GM10266 (cell line): ENCODE measurements around the gene CUEDC2.

Experiments used
- DNase-seq: peaks from one replicate; pipeline ENCODE4 v3.0.0; 2012; ENCODE audit errors: extremely low spot score
- TF ChIP-seq, protein P1 (sequence below): IDR thresholded peaks from 2 replicates; pipeline ENCODE4 v1.5.1; 2012; ENCODE audit warnings: mild to moderate bottlenecking, low read depth; ENCODE audit not compliant: control insufficient read depth, insufficient read depth; ENCODE audit errors: missing control alignments

CUEDC2 gene

DNA sequence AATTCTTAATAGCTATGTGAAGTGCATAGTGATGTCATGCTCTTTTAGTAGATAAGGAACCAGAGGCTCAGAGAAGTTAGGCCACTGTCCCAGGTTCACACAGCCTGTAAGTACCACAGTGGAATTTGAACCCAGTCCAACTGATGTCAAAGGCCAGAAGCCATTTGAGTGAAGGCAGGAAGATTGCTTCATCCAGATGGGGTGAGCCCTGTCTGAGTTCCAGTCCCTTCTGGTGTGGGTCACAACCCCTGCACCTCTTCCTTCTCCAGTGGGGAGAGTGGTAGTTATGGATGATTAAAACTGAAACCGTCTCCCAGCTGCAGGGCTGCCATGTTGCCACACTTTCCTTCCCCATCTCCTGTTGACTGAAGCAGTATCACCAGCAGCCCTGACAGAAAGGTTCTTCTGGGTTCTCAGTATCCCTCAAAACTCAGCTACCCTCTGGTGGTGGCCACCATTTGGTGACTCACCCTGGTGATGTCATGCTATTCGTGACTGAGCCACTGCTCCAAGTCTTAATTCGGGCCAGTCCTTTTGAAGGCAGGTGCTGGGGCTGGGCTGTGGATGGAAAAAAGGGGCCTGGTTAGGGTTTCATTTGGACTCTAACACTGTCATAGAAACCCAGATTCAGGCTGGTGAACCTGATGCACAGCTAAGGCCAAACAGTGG is 20.4 kb upstream of the CUEDC2 start:
- no peak for DNase-seq

GRCh38 chr10:102451105-102451969 is 19.0 kb upstream of the CUEDC2 start, which contains the start of gene C10orf95:
C10orf95 (minus strand) TSS chr10:102451543; CDS start chr10:102451093, 450 bp downstream.
- no peak for DNase-seq
- TF ChIP-seq, protein P1, sequence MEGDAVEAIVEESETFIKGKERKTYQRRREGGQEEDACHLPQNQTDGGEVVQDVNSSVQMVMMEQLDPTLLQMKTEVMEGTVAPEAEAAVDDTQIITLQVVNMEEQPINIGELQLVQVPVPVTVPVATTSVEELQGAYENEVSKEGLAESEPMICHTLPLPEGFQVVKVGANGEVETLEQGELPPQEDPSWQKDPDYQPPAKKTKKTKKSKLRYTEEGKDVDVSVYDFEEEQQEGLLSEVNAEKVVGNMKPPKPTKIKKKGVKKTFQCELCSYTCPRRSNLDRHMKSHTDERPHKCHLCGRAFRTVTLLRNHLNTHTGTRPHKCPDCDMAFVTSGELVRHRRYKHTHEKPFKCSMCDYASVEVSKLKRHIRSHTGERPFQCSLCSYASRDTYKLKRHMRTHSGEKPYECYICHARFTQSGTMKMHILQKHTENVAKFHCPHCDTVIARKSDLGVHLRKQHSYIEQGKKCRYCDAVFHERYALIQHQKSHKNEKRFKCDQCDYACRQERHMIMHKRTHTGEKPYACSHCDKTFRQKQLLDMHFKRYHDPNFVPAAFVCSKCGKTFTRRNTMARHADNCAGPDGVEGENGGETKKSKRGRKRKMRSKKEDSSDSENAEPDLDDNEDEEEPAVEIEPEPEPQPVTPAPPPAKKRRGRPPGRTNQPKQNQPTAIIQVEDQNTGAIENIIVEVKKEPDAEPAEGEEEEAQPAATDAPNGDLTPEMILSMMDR, result no peak

More for the DNA sequence above, 20.4 kb upstream of the CUEDC2 start:
- TF ChIP-seq, protein P1, result no peak

GRCh38 chr10:102450374-102451104 is 18.2 kb upstream of the CUEDC2 start:
- TF ChIP-seq, protein P1, result no peak
- peak; percentile 93 for DNase-seq

DNA sequence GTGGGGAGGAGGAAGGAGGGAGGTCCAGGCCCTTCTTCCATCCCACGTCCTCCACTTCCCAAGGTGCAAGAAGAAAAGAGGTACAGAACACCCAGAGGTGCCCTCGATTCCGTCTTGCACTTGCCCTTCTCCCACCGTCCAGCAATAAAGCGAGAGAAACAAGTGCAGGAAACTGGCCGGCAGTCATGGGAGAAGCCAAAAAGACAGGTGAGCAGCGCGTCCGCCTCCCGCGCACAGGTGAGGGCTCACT is 17.7 kb upstream of the CUEDC2 start:
- DNase-seq, result no peak
- TF ChIP-seq, protein P1, result no peak

DNA sequence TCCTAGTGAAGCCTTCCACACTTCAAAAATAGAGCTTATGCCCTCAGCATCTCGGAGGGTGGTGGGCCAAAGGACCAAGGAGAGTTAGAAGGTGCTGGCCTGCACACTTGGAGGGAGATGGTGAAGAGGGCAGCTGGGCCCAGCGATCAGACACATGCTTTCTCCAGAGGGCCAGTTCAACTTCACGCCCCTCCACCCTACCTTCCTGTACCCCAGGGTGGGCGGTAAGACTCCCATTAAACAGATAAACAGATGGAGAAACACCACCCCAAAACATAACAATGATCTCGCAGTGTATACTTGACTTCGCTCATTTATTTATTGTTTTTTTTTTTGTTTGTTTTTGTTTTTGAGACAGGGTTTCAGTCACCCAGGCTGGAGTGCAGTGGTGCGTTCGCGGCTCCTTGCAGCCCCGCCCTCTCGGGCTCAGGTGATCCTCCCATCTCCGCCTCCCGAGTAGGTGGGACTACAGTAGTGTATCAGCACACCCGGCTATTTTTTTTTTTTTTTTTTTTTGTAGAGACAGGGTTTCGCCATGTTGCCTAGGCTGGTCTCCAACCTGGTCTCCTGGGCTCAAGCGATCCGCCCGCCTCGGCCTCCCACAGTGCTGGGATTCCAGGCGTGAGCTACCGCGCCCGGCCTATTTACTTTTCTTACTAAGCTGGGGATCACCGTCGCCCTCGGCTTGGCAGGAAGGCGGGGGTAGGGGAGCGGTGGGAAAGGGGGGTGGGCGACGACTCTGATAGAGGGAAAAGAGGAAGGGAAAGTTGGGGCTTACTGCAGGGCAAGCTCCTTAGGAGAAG is 17.1 kb upstream of the CUEDC2 start:
- TF ChIP-seq, protein P1, result no peak
- peak; percentile 66 for DNase-seq

GRCh38 chr10:102444851-102445250 is 12.5 kb upstream of the CUEDC2 start:
- DNase-seq, result no peak
- TF ChIP-seq, protein P1, result no peak
